Measurements from ENCODE around the gene SETD1B. TPM values are rescaled to one million over a fixed set of nuclear protein-coding genes. Genes with fewer than 3 reads are reported as not detected.
A peak's percentile ranks its signal among the peaks of the same experiment; 100 is the strongest.

SETD1B gene
- total and polyA plus RNA-seq, 2 donors (not counting 1 experiment from before 2014, with no cell fraction given), result 7.9 to 61.4 TPM

- DNase-seq (no peak), ATAC-seq (ENCODE audit: low read depth) (no peak)
- ChIA-PET CTCF (interaction anchor here (32.7 kb wide), 1 partner anchor 30 kb away, joined by 1947 read pairs; the partner anchor contains the start of genes RHOF and SETD1B), POLR2A (no interaction called here)
- no peak overlapping the region for H2AFZ ChIP-seq (ENCODE audit: insufficient read depth, low read depth, low read length, poor library complexity, severe bottlenecking)
- no peak overlapping the region for H3K4me2 ChIP-seq (replicated peaks; ENCODE audit: low read depth, low read length, poor library complexity, severe bottlenecking)
- WGBS (ENCODE audit: insufficient coverage), result 98% methylated on average over 17 of the region's 18 CpGs
- Mint-ChIP-seq H3K27ac (no peak overlapping the region), H3K9me3 (ENCODE audit: insufficient read depth) (no peaks in the 10 kb centered on the region), H3K4me3 (no peak overlapping the region), H3K27me3 (no peaks in the 10 kb centered on the region), H3K4me1 (peaks cover 11% of the 10 kb centered on the region)
- H3K36me3 ChIP-seq (replicated peaks in 1 of 2; ENCODE audit: control extremely low read depth in 1 of 2, control insufficient read depth in 1 of 2, extremely low read depth in 1 of 2, insufficient read depth in 2 of 2, low read length in 1 of 2), result peaks cover 3 to 83% of the 10 kb centered on the region in 2 experiments
- no peaks in the 10 kb centered on the region for H3K27me3 ChIP-seq (replicated peaks in 1 of 4; ENCODE audit: control extremely low read depth in 1 of 4, control insufficient read depth in 3 of 4, insufficient read depth in 4 of 4, low read length in 3 of 4)
- TF ChIP-seq EZH2 (IDR thresholded peaks at IDR 0.05; ENCODE audit: borderline replicate concordance, insufficient read depth, low read depth, low read length, poor library complexity, severe bottlenecking), result no peak
- TF ChIP-seq, protein P1, sequence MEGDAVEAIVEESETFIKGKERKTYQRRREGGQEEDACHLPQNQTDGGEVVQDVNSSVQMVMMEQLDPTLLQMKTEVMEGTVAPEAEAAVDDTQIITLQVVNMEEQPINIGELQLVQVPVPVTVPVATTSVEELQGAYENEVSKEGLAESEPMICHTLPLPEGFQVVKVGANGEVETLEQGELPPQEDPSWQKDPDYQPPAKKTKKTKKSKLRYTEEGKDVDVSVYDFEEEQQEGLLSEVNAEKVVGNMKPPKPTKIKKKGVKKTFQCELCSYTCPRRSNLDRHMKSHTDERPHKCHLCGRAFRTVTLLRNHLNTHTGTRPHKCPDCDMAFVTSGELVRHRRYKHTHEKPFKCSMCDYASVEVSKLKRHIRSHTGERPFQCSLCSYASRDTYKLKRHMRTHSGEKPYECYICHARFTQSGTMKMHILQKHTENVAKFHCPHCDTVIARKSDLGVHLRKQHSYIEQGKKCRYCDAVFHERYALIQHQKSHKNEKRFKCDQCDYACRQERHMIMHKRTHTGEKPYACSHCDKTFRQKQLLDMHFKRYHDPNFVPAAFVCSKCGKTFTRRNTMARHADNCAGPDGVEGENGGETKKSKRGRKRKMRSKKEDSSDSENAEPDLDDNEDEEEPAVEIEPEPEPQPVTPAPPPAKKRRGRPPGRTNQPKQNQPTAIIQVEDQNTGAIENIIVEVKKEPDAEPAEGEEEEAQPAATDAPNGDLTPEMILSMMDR (IDR thresholded peaks at IDR 0.05), result no peak
- H3K79me2 ChIP-seq (ENCODE audit: control insufficient read depth, insufficient read depth, low read length), result peaks cover 66% of the 10 kb centered on the region
- intact Hi-C loops (cut with micrococcal nuclease), result no loop called here
- H4K20me1 ChIP-seq (ENCODE audit: control insufficient read depth, insufficient read depth, low read length, poor library complexity, severe bottlenecking), result peaks cover 80% of the 10 kb centered on the region
- H3K4me3 ChIP-seq (ENCODE audit: control extremely low read depth in 1 of 5, extremely low read depth in 1 of 5, insufficient read depth in 1 of 5, low read depth in 2 of 5, low read length in 4 of 5), result no peak overlapping the region
- peaks cover 6 to 11% of the 10 kb centered on the region in 2 donors for H3K4me1 ChIP-seq (ENCODE audit: control insufficient read depth in 2 of 2, insufficient read depth in 2 of 2, low read length in 2 of 2)
- no peak overlapping the region for H3K9ac ChIP-seq (ENCODE audit: low read length)
- no peak overlapping the region for H3K27ac ChIP-seq (ENCODE audit: low read length in 2 of 2)
- no peaks in the 10 kb centered on the region for H3K9me3 ChIP-seq (ENCODE audit: control extremely low read depth in 1 of 3, control insufficient read depth in 2 of 3, insufficient read depth in 1 of 3, low read length in 2 of 3)
Observed at GRCh38 chr12:121817648-121818043, 13.8 kb downstream of the SETD1B start.

- CTCF ChIA-PET, result interaction anchor here (1.8 to 32.7 kb wide), 3 partner anchors 7 to 32 kb away, joined by 5 to 1947 read pairs (median 12); partner anchors contain the start of genes RHOF and SETD1B
- Mint-ChIP-seq H3K9me3 (ENCODE audit: insufficient read depth) (no peaks in the 10 kb centered on the region), H3K27me3 (no peaks in the 10 kb centered on the region), H3K27ac (peak overlapping the region; percentile 63), H3K4me1 (no peaks in the 10 kb centered on the region), H3K4me3 (no peak overlapping the region)
- H3K4me3 ChIP-seq (ENCODE audit: control extremely low read depth in 1 of 5, extremely low read depth in 1 of 5, insufficient read depth in 1 of 5, low read depth in 2 of 5, low read length in 4 of 5), result no peak overlapping the region
- DNase-seq (no peak), ATAC-seq (ENCODE audit: low read depth) (no peak)
- H2AFZ ChIP-seq (ENCODE audit: insufficient read depth, low read depth, low read length, poor library complexity, severe bottlenecking), result no peak overlapping the region
- H3K4me1 ChIP-seq (ENCODE audit: control insufficient read depth in 2 of 2, insufficient read depth in 2 of 2, low read length in 2 of 2), result no peaks in the 10 kb centered on the region
- H3K9me3 ChIP-seq (ENCODE audit: control extremely low read depth in 1 of 3, control insufficient read depth in 2 of 3, insufficient read depth in 1 of 3, low read length in 2 of 3), result no peaks in the 10 kb centered on the region
- H3K4me2 ChIP-seq (replicated peaks; ENCODE audit: low read depth, low read length, poor library complexity, severe bottlenecking), result no peak overlapping the region
- H3K27me3 ChIP-seq (replicated peaks in 1 of 4; ENCODE audit: control extremely low read depth in 1 of 4, control insufficient read depth in 3 of 4, insufficient read depth in 4 of 4, low read length in 3 of 4), result no peaks in the 10 kb centered on the region
- no peak overlapping the region for H3K9ac ChIP-seq (ENCODE audit: low read length)
- intact Hi-C loops (cut with micrococcal nuclease), result no loop called here
- peaks cover 3 to 80% of the 10 kb centered on the region in 2 experiments for H3K36me3 ChIP-seq (replicated peaks in 1 of 2; ENCODE audit: control extremely low read depth in 1 of 2, control insufficient read depth in 1 of 2, extremely low read depth in 1 of 2, insufficient read depth in 2 of 2, low read length in 1 of 2)
- WGBS (ENCODE audit: insufficient coverage), result 95% methylated on average over 22 of the region's 22 CpGs
- TF ChIP-seq, protein P1 (IDR thresholded peaks at IDR 0.05), result no peak
- TF ChIP-seq EZH2 (IDR thresholded peaks at IDR 0.05; ENCODE audit: borderline replicate concordance, insufficient read depth, low read depth, low read length, poor library complexity, severe bottlenecking), result no peak
- peaks cover 75% of the 10 kb centered on the region for H4K20me1 ChIP-seq (ENCODE audit: control insufficient read depth, insufficient read depth, low read length, poor library complexity, severe bottlenecking)
- no peak overlapping the region for H3K27ac ChIP-seq (ENCODE audit: low read length in 2 of 2)
- H3K79me2 ChIP-seq (ENCODE audit: control insufficient read depth, insufficient read depth, low read length), result peaks cover 50% of the 10 kb centered on the region
- POLR2A ChIA-PET, result no interaction called here
Observed at GRCh38 chr12:121819212-121819949, 15.6 kb downstream of the SETD1B start.
